Measurements from ENCODE around the gene CYP4F2.
"Not testable (repeated sequence)": the region's sequence is repeated elsewhere in the genome, so short reads cannot be mapped to it uniquely, and the experiment has no call there.

Gene CYP4F2

GRCh38 chr19:15850385-15850784 is 47.5 kb downstream of the CYP4F2 start:
- Histone ChIP-seq H3K36me3 (ENCODE audit: insufficient read depth, low read length) (no peaks in the 10 kb centered on the region), H3K9me3 (ENCODE audit: low read depth, low read length) (no peaks in the 10 kb centered on the region), H3K9ac (ENCODE audit: insufficient read length) (no peak overlapping the region), H3K4me3 (no peak overlapping the region), H3K27ac (no peak overlapping the region)
- TF ChIP-seq POLR2AphosphoS5 (IDR thresholded peaks at IDR 0.05; ENCODE audit: borderline replicate concordance, low read depth, low read length): no peak
- TF ChIP-seq FOXP2 (optimal IDR thresholded peaks at IDR 0.05; ENCODE audit: control extremely low read depth, extremely low read length, insufficient read depth): no peak
- DNase-seq (ENCODE audit: low read depth, low spot score): no peak

- TF ChIP-seq FOXP2 (optimal IDR thresholded peaks at IDR 0.05; ENCODE audit: control extremely low read depth, extremely low read length, insufficient read depth) (no peak), POLR2AphosphoS5 (IDR thresholded peaks at IDR 0.05; ENCODE audit: borderline replicate concordance, low read depth, low read length) (no peak), EZH2 (IDR thresholded peaks at IDR 0.05) (no peak)
- DNase-seq (ENCODE audit: low read depth, low spot score): no peak
- H3K27ac ChIP-seq: no peak overlapping the region
Measured at GRCh38 chr19:15846923-15847322, 51.0 kb downstream of the CYP4F2 start.

GRCh38 chr19:15843894-15844222 is 54.0 kb downstream of the CYP4F2 start:
- not testable (repeated sequence) for H3K27ac ChIP-seq; DNase-seq (ENCODE audit: low read depth, low spot score); H3K9ac ChIP-seq (ENCODE audit: insufficient read length); H3K9me3 ChIP-seq (ENCODE audit: low read depth, low read length); H3K36me3 ChIP-seq (ENCODE audit: insufficient read depth, low read length); H3K4me3 ChIP-seq

More at GRCh38 chr19:15846923-15847322, 51.0 kb downstream of the CYP4F2 start:
- H3K9ac ChIP-seq (ENCODE audit: insufficient read length): no peak overlapping the region
- no peak overlapping the region for H3K4me3 ChIP-seq
- H3K36me3 ChIP-seq (ENCODE audit: insufficient read depth, low read length): no peaks in the 10 kb centered on the region
- H3K9me3 ChIP-seq (ENCODE audit: low read depth, low read length): no peaks in the 10 kb centered on the region

- H3K36me3 ChIP-seq (ENCODE audit: insufficient read depth, low read length): no peaks in the 10 kb centered on the region
- H3K4me3 ChIP-seq: no peak overlapping the region
- no peak overlapping the region for H3K9ac ChIP-seq (ENCODE audit: insufficient read length)
- TF ChIP-seq EZH2 (IDR thresholded peaks at IDR 0.05) (no peak), FOXP2 (optimal IDR thresholded peaks at IDR 0.05; ENCODE audit: control extremely low read depth, extremely low read length, insufficient read depth) (no peak), POLR2AphosphoS5 (IDR thresholded peaks at IDR 0.05; ENCODE audit: borderline replicate concordance, low read depth, low read length) (no peak)
- no peak overlapping the region for H3K27ac ChIP-seq
- DNase-seq (ENCODE audit: low read depth, low spot score): no peak
- no peaks in the 10 kb centered on the region for H3K9me3 ChIP-seq (ENCODE audit: low read depth, low read length)
Measured at GRCh38 chr19:15843203-15843893, 54.5 kb downstream of the CYP4F2 start.

GRCh38 chr19:15841875-15842569 is 55.9 kb downstream of the CYP4F2 start:
- no peak for TF ChIP-seq EZH2 (IDR thresholded peaks at IDR 0.05)
- no peak for TF ChIP-seq POLR2AphosphoS5 (IDR thresholded peaks at IDR 0.05; ENCODE audit: borderline replicate concordance, low read depth, low read length)
- no peak for TF ChIP-seq FOXP2 (optimal IDR thresholded peaks at IDR 0.05; ENCODE audit: control extremely low read depth, extremely low read length, insufficient read depth)

GRCh38 chr19:15840833-15841232 is 57.0 kb downstream of the CYP4F2 start:
- TF ChIP-seq EZH2 (IDR thresholded peaks at IDR 0.05): no peak
- TF ChIP-seq FOXP2 (optimal IDR thresholded peaks at IDR 0.05; ENCODE audit: control extremely low read depth, extremely low read length, insufficient read depth): no peak
- no peak for TF ChIP-seq POLR2AphosphoS5 (IDR thresholded peaks at IDR 0.05; ENCODE audit: borderline replicate concordance, low read depth, low read length)
- H3K4me3 ChIP-seq: no peak overlapping the region
- DNase-seq (ENCODE audit: low read depth, low spot score): no peak
- H3K27ac ChIP-seq: no peak overlapping the region
- no peak overlapping the region for H3K9ac ChIP-seq (ENCODE audit: insufficient read length)
- no peaks in the 10 kb centered on the region for H3K36me3 ChIP-seq (ENCODE audit: insufficient read depth, low read length)
- H3K9me3 ChIP-seq (ENCODE audit: low read depth, low read length): no peaks in the 10 kb centered on the region

More at GRCh38 chr19:15841875-15842569, 55.9 kb downstream of the CYP4F2 start:
- no peak for DNase-seq (ENCODE audit: low read depth, low spot score)
- Histone ChIP-seq H3K36me3 (ENCODE audit: insufficient read depth, low read length) (no peaks in the 10 kb centered on the region), H3K4me3 (no peak overlapping the region), H3K27ac (no peak overlapping the region), H3K9me3 (ENCODE audit: low read depth, low read length) (no peaks in the 10 kb centered on the region), H3K9ac (ENCODE audit: insufficient read length) (no peak overlapping the region)

- not testable (repeated sequence) for DNase-seq (ENCODE audit: low read depth, low spot score); H3K27ac ChIP-seq
Measured at GRCh38 chr19:15839888-15840287, 58.0 kb downstream of the CYP4F2 start.

GRCh38 chr19:15838351-15838750 is 59.5 kb downstream of the CYP4F2 start:
- TF ChIP-seq POLR2AphosphoS5 (IDR thresholded peaks at IDR 0.05; ENCODE audit: borderline replicate concordance, low read depth, low read length) (no peak), FOXP2 (optimal IDR thresholded peaks at IDR 0.05; ENCODE audit: control extremely low read depth, extremely low read length, insufficient read depth) (no peak), EZH2 (IDR thresholded peaks at IDR 0.05) (no peak)
- Histone ChIP-seq H3K4me3 (no peak overlapping the region), H3K27ac (no peak overlapping the region), H3K9ac (ENCODE audit: insufficient read length) (no peak overlapping the region), H3K9me3 (ENCODE audit: low read depth, low read length) (no peaks in the 10 kb centered on the region), H3K36me3 (ENCODE audit: insufficient read depth, low read length) (no peaks in the 10 kb centered on the region)
- DNase-seq (ENCODE audit: low read depth, low spot score): no peak

More at GRCh38 chr19:15839888-15840287, 58.0 kb downstream of the CYP4F2 start:
- not testable (repeated sequence) for H3K9ac ChIP-seq (ENCODE audit: insufficient read length); H3K9me3 ChIP-seq (ENCODE audit: low read depth, low read length); H3K4me3 ChIP-seq; H3K36me3 ChIP-seq (ENCODE audit: insufficient read depth, low read length)

- Histone ChIP-seq H3K36me3 (ENCODE audit: insufficient read depth, low read length) (no peaks in the 10 kb centered on the region), H3K9me3 (ENCODE audit: low read depth, low read length) (no peaks in the 10 kb centered on the region), H3K4me3 (peak overlapping the region; percentile 78), H3K9ac (ENCODE audit: insufficient read length) (no peak overlapping the region), H3K27ac (no peak overlapping the region)
- no peak for DNase-seq (ENCODE audit: low read depth, low spot score)
- TF ChIP-seq FOXP2 (optimal IDR thresholded peaks at IDR 0.05; ENCODE audit: control extremely low read depth, extremely low read length, insufficient read depth) (no peak), EZH2 (IDR thresholded peaks at IDR 0.05) (no peak), POLR2AphosphoS5 (IDR thresholded peaks at IDR 0.05; ENCODE audit: borderline replicate concordance, low read depth, low read length) (no peak)
Measured at GRCh38 chr19:15837221-15837731, 60.6 kb downstream of the CYP4F2 start.

All from SK-N-MC (cell line).